Activated CD4-positive, alpha-beta T cell treated with anti-CD3 and anti-CD28 coated beads, Interleukin-2, Interleukin-6, amounts not matched to agents 100 ng/mL and 50 ng/mL, durations not matched to agents 16 hours and 8 hours (primary cell): ENCODE measurements around the gene PPM1L.

Experiments
- DNase-seq: peaks from one replicate; pipeline ENCODE4 v3.0.0-alpha.2; 2020

Gene PPM1L

GRCh38 chr3:160810362-160811236 lies 54.6 kb downstream of the PPM1L start:
- DNase-seq: no peak

GRCh38 chr3:160811237-160811548 lies 55.2 kb downstream of the PPM1L start:
- DNase-seq: no peak

DNA sequence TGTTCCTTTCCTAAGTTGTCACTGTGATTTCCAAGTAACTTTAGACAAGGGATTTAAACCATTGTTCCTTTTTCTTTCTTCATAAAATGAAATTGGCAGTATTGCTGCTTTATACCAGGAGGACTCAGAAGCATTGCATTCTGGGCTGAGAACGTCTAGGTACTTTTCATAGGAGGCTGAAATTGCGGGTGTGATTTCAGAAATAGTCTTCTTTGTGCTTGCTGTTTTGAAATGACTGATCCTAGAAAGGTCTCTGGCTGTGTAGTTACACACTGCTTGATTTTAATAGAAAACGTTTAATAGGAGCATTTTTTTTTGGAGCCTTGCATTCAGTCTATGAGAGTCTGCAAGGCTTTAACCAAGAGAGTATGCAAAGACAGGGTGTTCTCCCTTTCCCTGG lies 56.3 kb downstream of the PPM1L start:
- DNase-seq: no peak

GRCh38 chr3:160815280-160815679 lies 59.2 kb downstream of the PPM1L start:
- no peak for DNase-seq

DNA sequence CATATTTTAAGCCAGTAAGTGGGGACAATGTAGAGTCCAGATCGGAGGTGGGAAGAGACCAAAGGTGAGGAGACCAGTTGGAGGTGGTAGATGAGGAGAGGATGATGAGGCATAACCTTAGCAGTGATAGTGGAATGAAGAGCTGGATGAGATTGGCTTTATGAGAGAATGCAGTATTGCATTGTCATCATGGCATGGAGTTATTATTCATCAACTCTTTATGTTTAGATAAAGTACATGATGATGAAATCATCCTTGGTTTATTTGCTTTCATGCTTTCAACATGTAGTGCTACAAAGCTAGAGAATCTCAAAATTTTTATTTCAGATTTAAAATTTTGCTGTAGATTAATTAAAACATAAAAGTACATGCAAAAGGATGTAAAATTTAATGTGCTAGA lies 64.0 kb downstream of the PPM1L start:
- DNase-seq: no peak

GRCh38 chr3:160820430-160820829 lies 64.4 kb downstream of the PPM1L start:
- DNase-seq: no peak

DNA sequence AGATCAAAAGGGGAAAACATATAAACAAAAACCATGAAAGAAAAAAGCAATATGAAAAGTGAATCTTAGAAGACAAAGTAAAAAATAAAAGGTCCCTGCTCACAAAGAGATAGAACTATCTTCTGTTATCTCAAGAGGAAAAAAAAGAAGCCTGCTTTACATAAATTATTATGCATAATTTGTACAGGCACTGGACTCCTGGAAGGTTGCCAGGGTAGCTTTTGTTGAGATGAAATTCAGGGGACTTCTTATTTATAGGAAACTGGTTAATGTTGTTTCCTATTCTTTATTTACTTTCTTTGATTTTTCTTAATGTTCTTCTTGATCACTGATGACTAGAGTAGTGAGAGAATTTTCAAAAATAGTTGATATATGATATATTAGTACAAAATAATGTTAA lies 66.9 kb downstream of the PPM1L start:
- no peak for DNase-seq

DNA sequence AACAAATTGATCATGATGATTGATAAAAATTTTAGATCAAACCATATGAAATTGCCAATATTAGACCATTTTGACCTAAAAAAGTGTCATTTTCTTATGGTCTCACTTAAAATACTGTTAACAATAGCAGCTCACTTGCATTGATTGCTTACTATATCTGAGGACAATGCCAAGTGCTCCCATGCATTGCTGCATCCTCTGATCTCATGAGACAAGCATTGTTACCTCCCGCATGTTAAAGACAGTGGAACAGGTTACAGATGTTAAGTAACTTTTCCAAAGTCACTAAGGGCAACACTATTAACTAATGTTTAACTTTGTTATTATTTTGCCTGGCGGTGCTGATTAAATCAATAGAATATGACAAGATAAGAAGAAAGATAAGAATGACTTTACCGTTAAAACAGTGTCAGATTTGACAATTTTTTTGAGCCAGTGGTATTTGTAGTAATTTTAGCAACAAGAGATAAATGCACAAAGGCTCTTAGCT lies 69.3 kb downstream of the PPM1L start:
- DNase-seq: no peak

DNA sequence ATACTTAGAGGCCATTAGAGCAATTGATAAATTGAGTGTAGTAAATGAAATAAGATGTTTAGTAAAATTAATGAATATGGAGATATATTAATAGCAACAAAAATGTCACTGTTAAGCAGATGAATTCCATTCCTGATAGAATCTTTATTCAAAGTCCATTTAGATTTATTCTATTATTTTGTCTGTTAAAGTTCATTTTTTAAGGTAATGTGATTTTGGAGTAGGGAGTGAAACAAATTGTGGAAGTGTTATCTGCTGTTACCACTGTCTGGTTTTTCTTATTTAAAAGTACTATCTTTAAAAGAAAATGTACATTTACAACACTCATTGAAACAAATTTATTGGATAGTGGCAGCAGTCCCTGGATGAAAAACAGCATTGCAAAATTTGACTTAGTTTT lies 70.4 kb downstream of the PPM1L start:
- no peak for DNase-seq

GRCh38 chr3:160826991-160827390 lies 71.0 kb downstream of the PPM1L start:
- DNase-seq: no peak

DNA sequence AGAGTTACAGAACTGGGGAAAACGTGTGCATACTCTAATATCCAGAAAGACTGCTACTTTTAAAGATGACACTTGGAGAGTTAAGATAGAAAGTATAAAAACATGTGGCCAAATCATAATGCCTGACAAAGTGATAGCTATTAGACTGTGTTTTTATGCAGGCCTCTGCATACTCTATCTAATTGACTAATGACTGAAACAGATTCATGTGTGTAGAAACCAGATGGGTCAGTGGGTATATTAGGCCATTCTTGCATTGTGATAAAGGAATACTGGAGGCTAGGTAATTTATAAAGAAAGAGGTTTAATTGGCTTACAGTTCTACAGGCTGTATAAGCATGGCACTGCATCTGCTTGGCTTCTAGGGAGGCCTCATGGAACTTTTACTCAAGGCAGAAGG lies 71.5 kb downstream of the PPM1L start:
- no peak for DNase-seq

- DNase-seq: no peak
Measured at GRCh38 chr3:160828880-160829279, 72.8 kb downstream of the PPM1L start.

DNA sequence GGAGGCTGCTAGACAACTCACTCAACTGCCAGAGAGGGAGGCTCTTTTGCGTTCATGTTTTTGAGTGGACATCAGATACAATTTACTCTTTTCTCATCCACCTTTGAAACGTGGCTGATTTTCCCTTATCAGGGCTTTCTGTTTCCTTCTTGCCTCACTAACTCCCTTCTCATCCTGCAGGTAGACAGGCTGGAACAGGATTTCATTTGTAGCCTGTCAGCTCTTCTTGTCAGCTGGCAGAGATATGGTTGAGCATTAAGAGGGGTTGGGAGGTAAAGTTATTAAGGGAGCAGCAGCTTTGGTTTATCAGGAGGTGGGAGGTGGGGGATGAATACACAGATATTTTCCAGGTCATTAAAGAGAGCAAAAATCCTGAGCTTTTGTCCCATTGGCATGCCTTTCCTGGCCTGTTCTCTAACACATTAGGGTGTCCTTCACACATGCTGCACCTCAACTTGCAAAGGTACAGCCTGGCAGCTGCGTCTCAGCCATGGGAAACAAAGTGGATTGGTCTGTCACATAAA lies 73.5 kb downstream of the PPM1L start:
- no peak for DNase-seq

- DNase-seq: no peak
Measured at GRCh38 chr3:160830796-160831195, 74.8 kb downstream of the PPM1L start.

GRCh38 chr3:160831401-160831800 lies 75.4 kb downstream of the PPM1L start:
- no peak for DNase-seq

- no peak for DNase-seq
Measured at GRCh38 chr3:160837394-160837980, 81.5 kb downstream of the PPM1L start.

DNA sequence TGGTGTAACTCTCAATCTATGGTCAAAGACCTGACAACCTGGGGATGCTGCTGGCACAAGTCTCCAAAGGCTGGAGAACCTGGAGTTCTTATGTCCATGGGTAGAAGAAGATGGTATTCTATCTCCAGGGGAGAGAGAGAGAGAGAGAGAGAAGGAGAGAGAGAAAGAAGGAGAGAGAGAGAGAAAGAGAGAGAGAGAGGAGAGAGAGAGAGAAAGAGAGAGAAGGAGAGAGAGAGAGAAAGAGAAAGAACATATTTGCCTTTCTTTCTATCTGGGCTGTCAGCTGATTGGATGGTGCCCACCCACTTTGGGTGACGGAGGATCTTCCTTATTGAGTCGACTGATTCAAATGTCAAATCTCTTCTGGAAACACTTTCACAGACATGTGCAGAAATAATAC lies 84.6 kb downstream of the PPM1L start:
- no peak for DNase-seq

- no peak for DNase-seq
Measured at GRCh38 chr3:160841455-160841854, 85.4 kb downstream of the PPM1L start.

- DNase-seq: no peak
Measured at GRCh38 chr3:160842021-160843005, 86.3 kb downstream of the PPM1L start.

DNA sequence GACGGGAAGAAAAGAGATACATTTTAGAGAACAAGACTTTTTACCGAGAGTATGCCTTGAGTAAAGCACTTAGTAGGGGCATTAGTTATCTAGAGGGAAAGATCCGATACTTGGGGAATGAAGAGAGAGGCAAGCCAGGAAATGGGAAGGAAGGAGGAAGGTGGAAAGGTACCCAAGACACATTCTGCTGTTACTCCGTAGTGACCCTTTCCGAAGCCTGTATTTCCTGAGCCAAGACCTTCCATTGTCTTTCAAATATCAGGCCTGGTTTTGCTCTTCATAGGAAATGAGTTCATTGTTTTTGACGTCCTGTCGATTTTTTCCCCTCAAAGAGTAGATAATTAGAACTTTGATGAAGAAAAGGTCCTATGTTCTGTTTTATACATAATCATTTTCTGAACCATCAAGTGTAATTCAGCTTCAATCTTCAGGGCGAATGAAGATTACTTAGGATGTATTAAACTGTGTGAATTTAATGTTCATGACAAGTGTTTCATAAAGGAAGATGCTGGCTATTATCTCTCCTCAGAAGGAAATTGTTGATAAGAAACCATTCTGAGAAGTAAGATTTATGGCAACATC lies 95.7 kb downstream of the PPM1L start:
- DNase-seq: no peak

DNA sequence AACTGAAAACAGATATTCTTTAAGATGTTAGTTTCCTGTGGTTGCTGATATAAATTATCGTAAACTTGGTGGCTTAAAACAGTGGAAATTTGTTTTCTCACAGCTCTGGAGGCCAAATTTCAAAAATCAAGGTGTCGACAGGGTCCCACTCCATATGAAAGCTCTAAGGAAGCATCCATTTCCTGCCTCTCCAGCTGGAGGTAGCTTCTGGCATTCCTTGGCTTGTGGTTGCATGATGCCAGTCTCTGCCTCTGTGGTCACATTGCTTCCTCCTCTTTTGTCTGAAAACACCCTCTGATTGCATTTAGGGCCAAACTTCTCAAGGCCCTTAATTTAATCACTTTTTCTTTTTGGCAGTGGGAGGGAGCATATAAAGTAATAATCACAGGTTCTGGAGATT lies 96.8 kb downstream of the PPM1L start:
- DNase-seq: no peak

- no peak for DNase-seq
Measured at GRCh38 chr3:160856450-160856849, 100.4 kb downstream of the PPM1L start.
